DMS79 (cell line): ENCODE measurements around the gene RINL.
A peak's percentile ranks its signal among the peaks of the same experiment; 100 is the strongest.
"Not testable (repeated sequence)": the region's sequence is repeated elsewhere in the genome, so short reads cannot be mapped to it uniquely, and the experiment has no call there.

Experiments
- DNase-seq: peaks from one replicate; lab custom pipeline; 2025; lab: John Stamatoyannopoulos, UW

RINL gene

DNA sequence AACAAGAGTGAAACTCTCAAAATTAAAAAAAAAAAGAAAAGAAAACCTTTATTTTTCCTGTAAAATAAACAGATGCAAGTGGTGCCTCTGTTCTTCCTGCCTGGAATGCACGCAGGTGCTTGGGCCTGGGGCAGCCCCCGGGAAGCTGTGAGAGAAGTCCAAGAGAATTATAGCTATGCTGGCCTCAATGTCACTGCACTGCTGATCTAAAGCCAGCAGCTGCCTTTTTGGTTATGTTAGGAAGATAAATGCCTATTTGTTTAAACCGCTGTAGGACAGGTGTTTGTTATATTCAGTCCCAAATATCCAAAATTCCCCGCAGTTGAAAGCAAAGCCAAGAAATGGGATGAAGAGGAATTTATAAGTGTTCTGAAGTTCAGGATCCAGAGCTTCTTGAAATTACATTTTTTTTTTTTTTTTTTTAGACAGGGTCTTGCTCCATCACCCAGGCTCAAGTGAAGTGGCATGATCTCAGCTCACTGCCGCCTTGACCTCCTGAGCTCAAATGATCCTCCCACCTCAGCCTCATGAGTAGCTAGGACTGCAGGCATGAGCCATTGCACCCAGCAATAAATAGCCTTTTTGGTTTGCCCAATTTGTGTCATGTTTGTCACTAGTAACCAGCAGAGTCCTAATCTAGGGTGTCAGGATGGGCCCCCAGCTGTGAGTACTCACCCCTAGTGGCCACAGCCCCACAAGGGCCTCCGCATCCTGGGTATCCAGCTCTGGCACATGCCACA lies 2.2 kb downstream of the RINL start:
- no peak for DNase-seq

DNA sequence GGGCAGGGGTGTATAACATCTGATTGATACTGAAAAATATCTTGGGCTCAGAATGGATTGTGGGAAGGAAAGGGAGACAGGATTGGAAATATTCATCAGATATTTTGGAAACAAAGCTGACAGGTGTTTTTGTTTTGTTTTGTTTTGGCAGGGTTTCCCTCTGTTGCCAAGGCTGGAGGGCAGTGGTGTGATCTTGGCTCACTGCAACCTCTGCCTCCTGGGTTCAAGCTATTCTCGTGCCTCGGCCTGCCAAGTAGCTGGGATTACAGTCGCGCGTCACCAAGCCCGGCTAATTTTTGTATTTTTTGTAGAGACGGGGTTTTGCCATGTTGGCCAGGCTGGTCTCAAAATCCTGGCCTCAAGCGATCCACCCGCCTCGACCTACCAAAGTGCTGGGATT lies 4.7 kb downstream of the RINL start:
- not testable (repeated sequence) for DNase-seq

DNA sequence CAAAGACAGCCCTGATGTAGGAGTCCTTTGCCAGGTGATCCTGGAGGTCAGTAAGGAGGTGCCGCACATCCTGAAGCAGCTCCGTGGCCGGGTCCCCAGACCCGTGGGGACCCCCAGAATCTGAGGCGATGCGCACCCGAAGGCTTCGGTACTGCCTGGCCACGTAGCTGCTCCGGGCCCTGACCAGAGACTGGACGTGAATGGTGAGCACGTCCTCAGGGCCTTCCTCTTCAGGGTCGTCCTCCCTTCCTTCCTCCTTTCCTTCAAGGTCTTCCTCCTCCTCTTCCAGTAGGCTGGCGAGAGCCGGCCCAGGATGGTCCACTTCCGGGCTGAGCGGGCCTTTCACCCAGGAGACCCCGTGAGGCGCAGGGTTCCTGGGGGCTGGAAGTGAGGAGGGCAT lies 7.5 kb downstream of the RINL start:
- DNase-seq = no peak

DNA sequence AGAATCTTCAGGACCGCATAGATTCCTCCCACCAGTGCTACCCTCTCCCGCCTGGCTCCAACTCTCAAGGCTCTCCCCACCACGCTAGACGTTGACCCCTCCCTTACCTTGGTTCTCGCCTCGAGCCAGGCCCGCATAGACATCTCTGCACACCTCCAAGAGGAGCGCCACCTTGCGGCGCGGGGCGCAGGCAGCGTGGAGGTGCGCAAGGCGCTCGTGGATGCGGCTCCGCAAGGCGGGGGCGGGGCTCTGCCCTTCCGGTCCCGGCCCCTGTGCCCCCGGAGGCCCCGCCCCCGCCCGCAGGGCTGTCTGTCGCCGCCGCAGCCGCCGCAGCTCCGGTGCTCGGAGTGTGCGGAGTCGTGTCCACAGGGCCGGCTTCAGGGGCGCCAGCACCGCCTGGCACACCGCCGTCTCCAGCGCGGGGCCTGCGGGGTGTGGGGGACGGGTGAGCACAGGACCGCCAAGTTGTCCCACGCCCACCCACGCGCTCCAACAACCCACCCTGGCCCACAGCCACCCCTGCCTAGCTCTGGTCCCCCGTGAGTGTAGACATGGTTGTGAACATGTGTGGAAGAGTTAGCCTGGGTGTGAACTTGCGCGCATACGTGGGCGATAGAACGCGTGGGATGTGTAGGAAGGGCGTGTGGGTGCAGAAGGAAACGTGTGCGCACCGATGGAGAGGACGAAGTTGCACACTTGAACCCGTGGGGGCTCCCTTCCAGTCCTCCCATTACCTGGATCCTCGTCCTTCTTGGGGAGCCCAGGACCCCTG lies 8.1 kb downstream of the RINL start:
- no peak for DNase-seq

DNA sequence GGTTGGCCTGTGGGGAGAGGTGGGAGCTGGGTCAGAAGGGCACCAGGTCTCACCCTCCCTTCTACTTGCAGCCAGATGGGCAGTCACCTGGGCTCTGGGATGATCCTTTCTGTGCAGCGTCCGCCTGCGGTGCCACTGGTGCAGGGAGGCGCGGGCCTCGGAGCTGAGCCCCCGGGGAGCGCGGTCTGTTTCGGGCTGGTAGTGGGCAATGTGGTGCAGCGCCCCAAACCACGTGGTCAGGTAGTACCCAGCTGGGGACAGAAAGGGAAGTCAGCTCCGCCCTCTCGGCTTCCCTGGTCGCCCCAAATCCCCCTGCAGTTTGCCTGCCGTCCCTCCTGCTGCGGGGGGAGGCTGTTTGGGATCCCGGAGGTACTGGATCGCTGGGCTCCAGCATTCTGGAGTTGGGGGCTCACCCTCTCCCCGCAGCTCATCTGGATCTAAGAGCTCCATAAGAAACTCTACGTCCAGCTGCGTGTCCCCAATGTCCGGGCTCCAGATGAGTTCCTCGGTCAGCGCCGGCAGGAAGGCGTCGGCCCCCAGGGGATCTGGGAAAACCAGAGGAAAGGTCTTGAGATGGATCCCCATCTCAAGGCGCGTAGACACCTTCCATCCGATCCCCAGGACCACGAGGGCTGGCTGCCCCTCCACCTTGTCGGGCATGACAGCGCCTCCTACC lies 8.8 kb downstream of the RINL start:
- no peak for DNase-seq

DNA sequence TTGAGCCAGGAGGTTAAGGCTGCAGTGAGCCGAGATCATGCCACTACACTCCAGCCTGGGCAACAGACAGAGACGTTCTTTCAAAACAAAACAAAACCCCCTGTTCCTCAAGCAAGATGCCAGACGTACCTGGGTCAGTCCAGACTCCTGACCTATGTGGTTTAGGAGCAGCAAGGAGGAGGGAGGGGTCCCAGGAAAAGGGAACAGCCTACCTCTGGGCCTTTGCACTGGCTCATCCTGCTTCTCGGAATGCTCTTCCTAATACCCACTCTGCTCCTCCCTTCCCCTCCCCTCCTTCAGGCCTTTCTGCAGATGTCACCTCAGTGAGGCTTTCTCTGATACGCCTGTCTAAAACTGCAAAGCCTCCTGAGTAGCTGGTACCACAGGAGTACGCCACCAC lies 9.5 kb downstream of the RINL start:
- no peak for DNase-seq

DNA sequence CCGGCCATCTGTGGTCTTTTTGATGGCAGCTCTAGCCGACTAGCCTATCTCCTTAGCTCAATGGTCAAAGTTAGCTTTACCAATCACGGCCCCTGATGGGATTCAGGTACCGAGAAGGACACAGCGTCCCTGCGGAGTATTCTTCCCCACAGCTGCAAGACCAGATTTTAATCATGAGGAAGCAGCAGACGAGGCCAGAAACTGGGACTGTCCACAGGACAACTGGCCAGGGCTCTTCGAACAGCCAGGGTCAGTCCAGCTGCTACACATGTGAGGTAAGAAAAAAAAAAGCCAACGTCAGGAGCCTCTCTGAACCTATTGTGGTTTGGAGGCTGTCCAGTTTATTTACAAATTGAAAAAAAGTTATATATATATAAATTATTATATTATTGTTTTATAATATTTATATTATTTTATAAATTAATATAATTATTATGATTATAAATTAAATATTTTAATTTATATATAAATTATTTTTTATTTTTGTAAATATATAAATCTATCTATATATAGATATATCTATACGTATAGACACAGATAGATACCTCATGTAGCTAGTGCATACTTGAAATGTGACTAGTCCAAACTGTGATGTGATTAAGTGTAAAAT lies 10.8 kb downstream of the RINL start:
- no peak for DNase-seq

DNA sequence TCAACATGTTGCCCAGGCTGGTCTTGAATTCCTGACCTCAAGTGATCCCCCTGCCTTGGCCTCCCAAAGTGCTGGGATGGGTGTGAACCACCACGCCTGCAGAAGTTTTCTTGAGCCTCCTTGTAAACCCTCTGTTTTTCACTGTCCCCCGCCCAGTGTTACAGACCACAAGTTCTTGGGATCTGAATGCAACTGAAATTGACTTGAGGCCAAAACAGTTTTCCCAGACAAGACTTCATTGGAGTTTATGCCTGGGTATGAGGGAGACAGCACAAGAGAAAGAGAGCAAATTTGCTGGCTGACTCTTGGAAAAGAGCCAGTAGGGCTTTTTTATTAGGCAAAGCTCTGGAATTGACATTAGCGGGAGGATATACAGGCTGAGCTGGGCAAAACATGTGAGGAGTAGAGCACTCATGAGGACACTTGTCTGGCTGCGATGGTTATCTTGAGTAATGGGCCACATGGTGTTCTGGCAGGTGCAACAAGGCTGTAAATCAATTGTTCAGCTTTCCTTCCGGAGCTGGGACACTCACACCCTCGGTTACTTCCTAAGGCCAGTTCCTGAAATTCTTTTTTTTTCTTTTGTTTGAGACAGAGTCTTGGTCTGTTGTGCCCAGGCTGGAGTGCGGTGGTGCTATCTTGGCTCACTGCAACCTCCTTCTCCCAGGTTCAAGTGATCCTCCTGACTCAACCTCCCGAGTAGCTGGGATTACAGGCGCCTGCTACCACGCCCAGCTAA lies 15.6 kb downstream of the RINL start:
- peak; percentile 97 for DNase-seq

DNA sequence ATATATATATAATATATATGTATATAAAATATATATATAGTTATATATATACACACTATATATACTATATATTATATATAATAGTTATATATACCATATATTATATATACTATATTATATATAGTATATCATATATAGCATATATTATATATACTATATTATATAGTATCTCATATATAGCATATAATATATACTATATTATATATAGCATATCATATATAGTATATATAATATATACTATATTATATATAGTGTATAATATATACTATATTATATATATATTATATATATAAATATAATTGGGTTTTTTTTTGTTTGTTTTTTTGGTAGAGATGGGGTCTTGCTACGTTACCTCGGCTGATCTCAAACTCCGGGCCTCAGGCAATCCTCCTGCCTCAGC lies 16.7 kb downstream of the RINL start:
- no peak for DNase-seq

DNA sequence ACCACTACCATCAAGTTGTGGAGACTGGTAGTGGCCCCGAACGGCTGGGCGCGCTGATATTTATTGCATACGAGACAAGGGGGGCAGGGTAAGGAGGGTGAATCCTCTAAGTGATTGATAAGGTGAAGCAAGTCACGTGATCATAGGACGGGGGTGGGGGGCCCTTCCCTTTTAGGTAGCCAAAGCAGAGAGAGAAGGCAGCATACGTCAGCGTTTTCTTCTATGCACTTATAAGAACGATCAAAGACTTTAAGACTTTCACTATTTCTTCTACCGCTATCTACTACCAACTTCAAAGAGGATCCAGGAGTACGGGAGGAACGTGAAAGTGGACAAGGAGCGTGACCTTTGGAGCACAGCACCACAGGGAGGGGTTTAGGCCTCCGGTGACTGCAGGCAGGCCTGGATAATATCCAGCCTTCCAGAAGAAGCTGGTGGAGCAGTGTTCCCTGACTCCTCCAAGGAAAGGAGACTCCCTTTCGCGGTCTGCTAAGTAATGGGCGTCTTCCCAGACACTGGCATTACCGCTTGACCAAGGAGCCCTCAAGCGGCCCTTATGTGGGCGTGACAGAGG lies 18.4 kb downstream of the RINL start:
- DNase-seq = not testable (repeated sequence)

DNA sequence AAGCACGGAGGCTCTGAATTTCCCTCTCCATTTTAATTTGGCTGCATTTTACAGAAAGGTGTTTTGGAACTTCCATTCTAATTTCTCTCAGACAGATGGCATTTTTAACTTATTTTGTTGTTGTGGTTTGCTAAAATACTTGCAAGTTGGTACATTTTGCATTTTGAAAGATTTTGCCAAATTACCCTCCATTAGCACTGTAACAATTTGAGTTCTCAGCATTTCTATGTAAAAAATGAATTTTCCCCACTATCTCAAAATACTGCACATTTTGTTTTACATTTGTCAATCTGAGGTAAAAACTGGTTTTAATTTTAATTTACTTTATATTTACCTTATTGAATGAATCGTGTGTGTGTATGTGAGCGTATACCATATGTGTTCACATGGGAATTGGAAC lies 21.3 kb downstream of the RINL start:
- no peak for DNase-seq

DNA sequence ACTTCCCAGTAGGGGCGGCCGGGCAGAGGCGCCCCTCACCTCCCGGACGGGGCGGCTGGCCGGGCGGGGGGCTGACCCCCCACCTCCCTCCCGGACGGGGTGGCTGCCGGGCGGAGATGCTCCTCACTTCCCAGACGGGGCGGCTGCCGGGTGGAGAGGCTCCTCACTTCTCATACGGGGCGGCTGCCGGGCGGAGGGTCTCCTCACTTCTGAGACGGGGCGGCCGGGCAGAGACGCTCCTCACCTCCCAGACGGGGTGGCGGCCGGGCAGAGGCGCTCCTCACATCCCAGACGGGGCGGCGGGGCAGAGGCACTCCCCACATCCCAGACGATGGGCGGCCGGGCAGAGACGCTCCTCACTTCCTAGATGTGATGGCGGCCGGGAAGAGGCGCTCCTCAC lies 22.3 kb downstream of the RINL start:
- not testable (repeated sequence) for DNase-seq

DNA sequence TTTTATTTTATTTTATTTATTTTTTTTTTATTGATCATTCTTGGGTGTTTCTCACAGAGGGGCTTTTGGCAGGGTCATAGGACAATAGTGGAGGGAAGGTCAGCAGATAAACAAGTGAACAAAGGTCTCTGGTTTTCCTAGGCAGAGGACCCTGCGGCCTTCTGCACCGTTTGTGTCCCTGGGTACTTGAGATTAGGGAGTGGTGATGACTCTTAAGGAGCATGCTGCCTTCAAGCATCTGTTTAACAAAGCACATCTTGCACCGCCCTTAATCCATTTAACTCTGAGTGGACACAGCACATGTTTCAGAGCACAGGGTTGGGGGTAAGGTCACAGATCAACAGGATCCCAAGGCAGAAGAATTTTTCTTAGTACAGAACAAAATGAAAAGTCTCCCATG lies 23.1 kb downstream of the RINL start:
- not testable (repeated sequence) for DNase-seq

DNA sequence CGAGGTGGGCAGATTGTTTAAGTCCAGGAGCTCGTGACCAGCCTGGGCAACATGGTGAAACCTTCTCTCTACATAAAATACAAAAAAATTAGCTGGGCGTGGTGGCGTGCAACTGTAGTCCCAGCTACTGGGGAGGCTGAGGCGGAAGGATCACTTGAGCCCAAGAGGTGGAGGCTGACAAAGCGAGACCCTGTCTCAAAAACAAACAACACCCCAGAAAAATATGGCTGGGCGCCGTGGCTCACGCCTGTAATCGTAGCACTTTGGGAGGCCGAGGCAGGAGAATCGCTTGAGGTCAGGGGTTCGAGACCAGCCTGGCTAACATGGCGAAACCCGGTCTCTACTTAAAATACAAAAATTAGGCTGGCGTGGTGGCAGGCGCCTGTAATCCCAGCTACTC lies 24.9 kb downstream of the RINL start:
- DNase-seq = no peak

DNA sequence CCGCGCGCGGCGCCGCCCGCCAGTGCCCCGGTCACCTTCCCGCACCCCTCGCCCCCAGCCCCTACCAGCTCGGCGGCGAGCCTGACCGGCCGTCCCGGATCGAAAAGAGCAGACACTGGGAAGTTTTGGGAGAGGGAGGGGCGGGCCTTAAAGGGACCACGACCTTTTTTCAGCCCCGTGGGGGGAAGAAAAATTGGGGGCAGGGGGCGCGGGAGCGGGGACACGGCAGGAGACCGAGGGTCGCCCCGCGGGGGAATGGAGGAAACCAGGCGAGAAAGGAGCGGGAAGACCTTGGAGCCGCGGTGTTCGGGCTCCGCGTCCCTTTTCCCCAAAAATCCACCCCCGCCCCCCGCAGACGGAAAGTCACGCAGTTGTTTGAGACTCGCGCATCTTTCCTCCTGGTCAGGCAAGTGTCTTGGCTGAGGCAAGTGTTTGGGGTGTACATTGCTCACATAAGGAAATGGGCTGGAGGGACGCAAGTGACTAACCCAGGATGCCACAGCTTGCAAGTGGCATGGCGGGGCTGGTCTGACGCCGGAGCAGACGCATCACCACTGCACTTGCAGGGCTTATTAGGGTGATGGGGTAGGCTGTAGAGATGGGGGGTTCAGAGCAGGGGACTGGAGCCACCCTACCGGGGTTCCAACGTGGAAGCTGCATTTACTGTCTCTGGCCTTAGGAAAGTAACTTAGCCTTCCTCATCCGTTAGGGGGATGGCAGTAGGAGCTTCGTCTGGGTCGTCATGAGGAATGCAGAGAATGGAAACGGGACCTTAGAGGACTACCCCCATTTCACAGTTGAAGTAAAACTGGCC lies 25.6 kb downstream of the RINL start:
- DNase-seq = no peak

DNA sequence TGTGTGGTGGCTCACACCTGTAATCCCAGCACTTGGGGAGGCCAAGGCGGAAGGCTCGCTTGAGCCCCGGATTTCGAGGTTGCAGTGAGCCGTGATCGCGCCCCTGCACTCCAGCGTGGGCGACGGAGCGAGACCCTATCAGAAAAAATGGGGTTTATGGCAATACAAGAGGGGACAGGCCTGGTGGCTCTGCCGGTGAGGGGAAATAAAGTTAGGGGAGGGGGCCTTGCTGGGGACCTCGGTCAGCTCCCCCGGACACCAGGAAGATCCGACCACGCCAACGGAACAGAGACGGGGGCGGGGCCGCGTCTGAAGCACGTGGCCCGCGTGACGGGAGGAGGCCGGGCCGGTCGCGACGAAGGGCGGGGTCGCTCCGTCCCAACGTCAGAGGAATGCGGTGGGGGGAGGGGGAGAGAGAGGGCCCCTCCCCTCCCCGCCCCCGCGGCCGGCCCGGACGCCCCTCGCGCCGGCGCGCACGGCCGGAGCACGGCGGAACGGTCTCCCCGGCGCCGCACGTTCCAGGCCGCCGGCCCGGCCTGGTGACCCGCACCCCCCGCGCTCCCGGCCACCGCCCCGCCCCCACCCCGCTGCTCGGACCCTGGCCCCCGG lies 26.3 kb downstream of the RINL start:
- DNase-seq = peak; percentile 71

DNA sequence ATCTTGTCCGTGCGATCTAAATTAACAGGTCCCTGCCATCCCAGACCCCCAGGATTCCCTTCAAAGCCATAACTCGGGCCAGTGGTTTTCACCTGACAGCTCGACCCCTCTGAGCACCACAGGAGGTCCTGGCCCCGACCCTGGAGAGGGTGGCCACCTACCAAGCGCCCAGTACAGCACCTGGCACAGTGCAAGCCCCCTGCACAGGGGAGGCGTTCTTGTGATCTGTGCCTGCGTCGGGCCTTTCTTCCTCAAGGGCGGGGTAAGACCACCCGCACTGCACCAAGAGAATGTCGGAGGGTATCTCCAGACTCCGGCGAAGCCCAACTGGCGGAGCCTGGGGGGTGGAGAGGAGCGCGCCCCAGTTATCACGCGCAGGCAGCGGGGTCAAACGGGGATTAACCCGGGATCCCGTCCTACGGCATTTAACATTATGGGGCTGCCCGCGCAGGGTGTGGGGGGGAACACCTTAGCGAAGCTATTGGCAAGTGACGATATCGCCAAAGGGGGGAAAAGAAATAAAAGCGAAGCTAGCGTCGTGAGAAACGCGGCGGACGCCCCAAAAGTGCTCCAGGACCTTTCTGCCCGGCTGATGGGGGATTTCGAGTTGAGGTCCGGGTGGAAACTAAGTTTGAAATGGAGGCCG lies 27.0 kb downstream of the RINL start:
- DNase-seq = no peak

DNA sequence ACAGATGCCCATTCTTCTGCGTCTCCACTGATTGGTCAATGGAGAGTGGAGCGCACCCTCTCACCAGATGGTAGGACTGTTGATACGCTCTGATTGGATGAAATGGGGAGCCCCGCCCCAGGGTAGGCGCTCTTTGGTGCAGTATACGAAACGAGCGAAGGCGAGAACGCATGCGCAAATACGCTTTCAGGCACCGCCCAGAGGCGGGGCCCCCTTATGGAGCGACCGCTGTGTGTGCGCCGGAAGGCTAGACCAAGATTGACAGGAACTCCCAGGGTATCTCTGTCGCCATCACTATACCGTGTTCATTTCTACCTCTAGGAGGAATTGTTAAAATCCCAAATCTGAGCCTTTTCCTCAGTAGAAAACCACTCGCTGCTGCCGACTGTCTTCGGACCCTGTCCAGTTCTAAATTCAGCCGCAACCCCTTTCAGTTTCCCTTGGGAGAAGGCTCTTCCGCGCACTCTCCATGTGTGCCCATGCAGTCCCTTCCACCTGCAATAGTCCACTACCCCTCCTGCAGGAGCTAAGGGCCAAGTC lies 27.6 kb downstream of the RINL start:
- DNase-seq = no peak

DNA sequence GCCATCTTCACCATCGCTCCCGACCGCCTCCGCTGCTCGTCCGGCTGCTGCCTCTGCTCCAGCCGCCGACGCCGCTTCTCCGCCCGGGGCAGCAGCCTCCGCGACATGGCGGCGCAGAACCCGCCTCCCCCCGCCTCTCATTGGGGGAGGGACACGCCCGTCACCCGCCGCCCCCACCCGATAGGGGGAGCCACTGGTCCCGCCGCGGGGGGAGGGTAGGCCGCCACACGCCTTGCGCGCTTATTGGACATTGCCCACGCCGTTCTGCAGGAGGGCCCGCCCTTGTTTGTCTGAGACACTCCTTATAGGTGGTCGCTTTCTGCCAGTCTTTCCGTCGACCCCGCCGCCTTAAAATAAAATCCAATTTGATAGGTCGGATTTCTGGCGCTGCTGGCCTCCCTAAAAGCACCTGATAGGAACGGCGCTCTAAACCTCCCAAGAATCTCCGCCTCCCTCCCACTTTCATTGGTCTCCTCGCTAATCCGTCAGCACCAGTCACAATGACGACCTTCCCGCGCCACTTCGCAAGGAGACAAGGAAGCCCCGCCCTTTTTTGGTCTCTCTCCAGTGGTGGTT lies 28.1 kb downstream of the RINL start, which contains the start of gene HNRNPL:
Gene HNRNPL (minus strand): TSS at position 127 of the 576 bp plus-strand sequence. CDS start 20 bp downstream, at position 107.
- DNase-seq = peak; percentile 100
